Nucleus accumbens (tissue), 56 donors: Measurements from ENCODE around the gene PCSK6.
A peak's percentile ranks its signal among the peaks of the same experiment; 100 is the strongest.

Experiments
- DNase-seq, 56 donors: peaks; one replicate each; lab custom pipeline; 2025; lab: John Stamatoyannopoulos, UW

Gene PCSK6

GRCh38 chr15:101323793-101324523, 165.5 kb downstream of the PCSK6 start:
- no peak for DNase-seq

GRCh38 chr15:101322854-101323477, 166.5 kb downstream of the PCSK6 start:
- no peak for DNase-seq

GRCh38 chr15:101322016-101322695, 167.4 kb downstream of the PCSK6 start:
- DNase-seq: no peak

- peak in 1 of 56 donors; percentile 20 for DNase-seq
Measured at GRCh38 chr15:101320501-101321052, 168.9 kb downstream of the PCSK6 start.

GRCh38 chr15:101318839-101319238, 170.7 kb downstream of the PCSK6 start:
- no peak for DNase-seq

GRCh38 chr15:101318147-101318819, 171.2 kb downstream of the PCSK6 start:
- DNase-seq: peak in 2 of 56 donors; percentile 10 to 33

- no peak for DNase-seq
Measured at GRCh38 chr15:101317336-101317872, 172.1 kb downstream of the PCSK6 start.

GRCh38 chr15:101316529-101316928, 173.0 kb downstream of the PCSK6 start:
- DNase-seq: no peak

- no peak for DNase-seq
Measured at GRCh38 chr15:101315736-101316135, 173.8 kb downstream of the PCSK6 start.

GRCh38 chr15:101314336-101315125, 175.0 kb downstream of the PCSK6 start:
- no peak for DNase-seq

GRCh38 chr15:101313041-101313761, 176.3 kb downstream of the PCSK6 start:
- DNase-seq: no peak

GRCh38 chr15:101310508-101310907, 179.0 kb downstream of the PCSK6 start:
- no peak for DNase-seq

GRCh38 chr15:101310161-101310480, 179.4 kb downstream of the PCSK6 start:
- DNase-seq: no peak

GRCh38 chr15:101309436-101310160, 179.9 kb downstream of the PCSK6 start:
- DNase-seq: no peak

- DNase-seq: no peak
Measured at GRCh38 chr15:101308604-101309435, 180.7 kb downstream of the PCSK6 start.

GRCh38 chr15:101307897-101308603, 181.5 kb downstream of the PCSK6 start:
- no peak for DNase-seq
